Memory B cell (primary cell): ENCODE data around the gene ANKHD1.

Experiments used
- ATAC-seq: fragments of 150-1000 bp; cut with Tn5 transposase; 2 replicates; pipeline ENCODE4 v1.10.0; 2021; ENCODE audit warnings: low read depth, mild to moderate bottlenecking, moderate library complexity
- DNase-seq, 2 donors: peaks; one replicate each; pipeline ENCODE4 v3.0.0; 2022; ENCODE audit warnings: low spot score in 2 of 2
- H3K27ac Mint-ChIP-seq: one replicate; pipeline ENCODE4 v1.8.0; 2022; ENCODE audit warnings: mild to moderate bottlenecking, moderate library complexity, mixed read lengths
- H3K27me3 Mint-ChIP-seq: one replicate; pipeline ENCODE4 v1.8.0; 2022; ENCODE audit warnings: mixed read lengths
- H3K36me3 Mint-ChIP-seq: one replicate; pipeline ENCODE4 v1.8.0; 2022; ENCODE audit warnings: mild to moderate bottlenecking, mixed read lengths
- H3K4me1 Mint-ChIP-seq: one replicate; pipeline ENCODE4 v1.8.0; 2022; ENCODE audit warnings: mixed read lengths
- H3K4me3 Mint-ChIP-seq: one replicate; pipeline ENCODE4 v1.8.0; 2022; ENCODE audit warnings: mild to moderate bottlenecking, moderate library complexity, mixed read lengths
- H3K9me3 Mint-ChIP-seq: one replicate; pipeline ENCODE4 v1.8.0; 2022; ENCODE audit warnings: mixed read lengths

Gene ANKHD1

DNA sequence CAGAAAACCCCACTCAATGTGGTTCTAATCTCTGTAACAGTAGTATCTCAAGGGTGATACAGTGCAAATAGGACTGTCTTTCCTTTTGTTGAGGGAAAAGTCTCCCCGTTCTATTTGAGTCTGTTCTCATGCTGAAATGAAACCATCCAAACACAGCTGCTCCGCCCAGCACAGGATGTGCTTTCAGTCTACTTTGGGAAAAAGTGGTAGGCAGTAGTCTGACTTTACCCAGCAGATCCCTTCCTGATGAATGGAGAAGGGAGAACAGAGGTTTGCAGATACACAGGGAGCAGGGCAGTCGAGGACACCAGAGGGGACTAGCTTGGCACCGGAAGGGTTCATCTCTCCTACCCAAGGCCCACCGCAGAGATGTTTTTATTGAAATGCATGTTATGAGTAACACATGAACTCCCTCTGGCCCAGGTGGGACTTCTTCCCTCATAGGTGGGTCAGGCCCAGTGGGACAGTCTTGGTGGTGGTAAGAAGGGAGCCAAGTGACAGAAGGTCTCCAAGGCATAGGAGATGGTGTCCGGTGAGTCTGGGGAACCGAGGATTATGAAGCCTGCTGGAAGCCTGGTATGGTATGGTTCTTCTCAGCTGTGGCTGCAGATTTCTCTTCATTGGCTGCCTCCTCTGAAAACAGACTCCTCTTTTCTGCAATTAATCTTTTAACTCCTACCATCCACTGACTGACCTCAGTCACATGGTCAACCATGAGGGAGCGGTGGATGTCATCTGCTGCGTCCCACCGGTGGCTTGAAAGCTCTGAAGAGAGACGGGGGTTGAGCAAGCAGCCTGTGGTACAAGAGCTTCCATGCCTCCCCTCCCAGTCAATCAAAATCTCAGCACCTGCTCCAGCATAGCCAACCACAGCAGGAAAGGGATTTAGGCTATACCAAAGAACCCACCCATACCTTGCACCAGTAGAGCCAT lies 148.8 kb downstream of the ANKHD1 start:
- peaks cover 22% of the 10 kb centered on the region for H3K36me3 Mint-ChIP-seq
- H3K9me3 Mint-ChIP-seq = no peaks in the 10 kb centered on the region
- peak overlapping the region; percentile 94 for H3K27ac Mint-ChIP-seq
- H3K4me3 Mint-ChIP-seq = no peak overlapping the region
- ATAC-seq (no peak), DNase-seq (no peak)
- no peaks in the 10 kb centered on the region for H3K27me3 Mint-ChIP-seq
- peaks cover 35% of the 10 kb centered on the region for H3K4me1 Mint-ChIP-seq

- Mint-ChIP-seq H3K4me3 (no peak overlapping the region), H3K36me3 (peaks cover 23% of the 10 kb centered on the region), H3K27me3 (no peaks in the 10 kb centered on the region), H3K4me1 (peaks cover 41% of the 10 kb centered on the region), H3K27ac (peak overlapping the region; percentile 60), H3K9me3 (no peaks in the 10 kb centered on the region)
- no peak for ATAC-seq
- no peak for DNase-seq
These were observed 150.2 kb downstream of the ANKHD1 start for GRCh38 chr5:140551872-140552271.

- Mint-ChIP-seq H3K4me3 (no peak overlapping the region), H3K27ac (peak overlapping the region; percentile 54), H3K9me3 (no peaks in the 10 kb centered on the region), H3K27me3 (no peaks in the 10 kb centered on the region), H3K36me3 (peaks cover 23% of the 10 kb centered on the region), H3K4me1 (peaks cover 45% of the 10 kb centered on the region)
- no peak for DNase-seq
- no peak for ATAC-seq
These were observed 152.0 kb downstream of the ANKHD1 start for GRCh38 chr5:140553657-140554056.

- H3K4me1 Mint-ChIP-seq = peaks cover 44% of the 10 kb centered on the region
- H3K4me3 Mint-ChIP-seq = no peak overlapping the region
- ATAC-seq (no peak), DNase-seq (no peak)
- no peaks in the 10 kb centered on the region for H3K9me3 Mint-ChIP-seq
- peaks cover 25% of the 10 kb centered on the region for H3K36me3 Mint-ChIP-seq
- H3K27me3 Mint-ChIP-seq = no peaks in the 10 kb centered on the region
- peak overlapping the region; percentile 54 for H3K27ac Mint-ChIP-seq
These were observed 152.8 kb downstream of the ANKHD1 start for GRCh38 chr5:140554454-140554853.

GRCh38 chr5:140555747-140556312 lies 154.2 kb downstream of the ANKHD1 start:
- peak overlapping the region; percentile 95 for H3K27ac Mint-ChIP-seq
- peak overlapping the region; percentile 89 for H3K4me3 Mint-ChIP-seq
- peaks cover 44% of the 10 kb centered on the region for H3K4me1 Mint-ChIP-seq
- no peaks in the 10 kb centered on the region for H3K27me3 Mint-ChIP-seq
- no peak for DNase-seq
- H3K36me3 Mint-ChIP-seq = peaks cover 21% of the 10 kb centered on the region
- no peaks in the 10 kb centered on the region for H3K9me3 Mint-ChIP-seq
- no peak for ATAC-seq

DNA sequence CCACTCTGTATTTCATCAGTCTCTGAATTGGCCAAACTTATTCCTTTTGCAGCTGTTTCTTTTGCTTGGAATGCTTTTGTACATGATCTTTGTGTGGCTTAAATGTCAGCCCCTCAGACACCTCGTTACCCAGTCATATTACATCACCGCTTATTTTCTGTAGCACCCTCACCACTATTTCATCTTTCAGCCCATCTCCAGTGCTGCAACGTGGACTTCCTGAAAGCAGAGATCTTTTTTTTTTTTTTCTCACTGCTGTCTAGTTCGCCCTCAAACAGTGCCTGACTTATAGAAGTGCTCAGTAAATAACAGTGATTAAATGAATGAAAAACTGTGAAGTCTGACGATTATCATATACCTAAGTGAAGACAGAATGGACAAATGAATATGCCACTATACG lies 154.8 kb downstream of the ANKHD1 start:
- H3K36me3 Mint-ChIP-seq = peaks cover 18% of the 10 kb centered on the region
- peak overlapping the region; percentile 89 for H3K4me3 Mint-ChIP-seq
- DNase-seq = no peak
- no peaks in the 10 kb centered on the region for H3K9me3 Mint-ChIP-seq
- H3K27ac Mint-ChIP-seq = peak overlapping the region; percentile 95
- ATAC-seq = no peak
- H3K27me3 Mint-ChIP-seq = no peaks in the 10 kb centered on the region
- peaks cover 44% of the 10 kb centered on the region for H3K4me1 Mint-ChIP-seq

- H3K9me3 Mint-ChIP-seq = no peaks in the 10 kb centered on the region
- no peaks in the 10 kb centered on the region for H3K27me3 Mint-ChIP-seq
- H3K4me3 Mint-ChIP-seq = peak within 1 kb of the TSS; percentile 89
- ATAC-seq = peak; percentile 94
- H3K4me1 Mint-ChIP-seq = peaks cover 44% of the 10 kb centered on the region
- H3K27ac Mint-ChIP-seq = peak within 1 kb of the TSS; percentile 95
- DNase-seq = peak; percentile 66 to 82
- H3K36me3 Mint-ChIP-seq = peaks cover 16% of the 10 kb centered on the region
These were observed 155.6 kb downstream of the ANKHD1 start, which contains the start of gene SRA1 for GRCh38 chr5:140557136-140557805. SRA1 (minus strand) TSS chr5:140557473; CDS start chr5:140557452, 21 bp downstream.

DNA sequence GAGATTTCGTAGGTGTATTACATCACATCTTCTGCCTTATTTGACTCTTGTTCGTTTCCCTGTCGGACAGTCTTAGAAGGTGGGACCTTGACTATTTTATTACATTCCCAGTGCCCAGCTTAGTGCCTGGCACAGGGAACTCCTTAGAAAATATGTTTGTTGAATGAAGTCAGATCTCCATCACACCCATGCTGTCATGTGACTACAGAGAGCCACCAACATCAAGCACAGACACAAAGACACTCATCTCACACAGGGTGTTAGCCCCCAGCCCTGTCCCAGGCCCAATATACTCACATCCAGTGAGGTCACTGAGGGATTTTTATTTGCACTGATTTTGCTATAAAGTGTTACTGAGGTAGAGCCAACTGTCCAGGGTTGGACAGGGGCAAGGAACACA lies 156.3 kb downstream of the ANKHD1 start:
- no peaks in the 10 kb centered on the region for H3K27me3 Mint-ChIP-seq
- peaks cover 14% of the 10 kb centered on the region for H3K36me3 Mint-ChIP-seq
- ATAC-seq (no peak), DNase-seq (no peak)
- peak overlapping the region; percentile 95 for H3K27ac Mint-ChIP-seq
- H3K4me1 Mint-ChIP-seq = peaks cover 46% of the 10 kb centered on the region
- H3K4me3 Mint-ChIP-seq = peak overlapping the region; percentile 89
- no peaks in the 10 kb centered on the region for H3K9me3 Mint-ChIP-seq

DNA sequence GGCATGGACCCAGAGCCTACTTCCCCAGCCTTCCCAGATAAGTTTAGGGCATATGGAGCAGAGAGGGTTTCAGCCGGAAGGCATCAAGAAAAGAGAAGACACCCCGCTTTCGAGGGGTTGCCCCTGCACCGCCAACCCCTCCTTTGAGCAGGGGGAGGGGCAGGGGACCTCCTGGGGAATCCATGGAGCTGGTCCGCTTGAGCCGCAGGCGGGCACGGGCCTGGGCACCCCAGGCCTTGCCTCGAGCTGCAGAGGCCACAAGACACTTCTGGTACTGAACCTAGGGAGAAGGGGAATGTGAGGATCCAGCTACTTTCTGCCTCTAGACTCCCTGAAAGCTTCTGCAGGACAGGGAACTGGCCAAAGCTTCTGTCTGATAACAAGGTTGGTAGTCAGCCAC lies 156.9 kb downstream of the ANKHD1 start:
- DNase-seq (no peak), ATAC-seq (no peak)
- Mint-ChIP-seq H3K4me1 (peaks cover 41% of the 10 kb centered on the region), H3K36me3 (peaks cover 13% of the 10 kb centered on the region), H3K9me3 (no peaks in the 10 kb centered on the region), H3K27me3 (no peaks in the 10 kb centered on the region), H3K4me3 (no peak overlapping the region), H3K27ac (no peak overlapping the region)

GRCh38 chr5:140560227-140560626 lies 158.6 kb downstream of the ANKHD1 start:
- H3K4me3 Mint-ChIP-seq = no peak overlapping the region

GRCh38 chr5:140561753-140562523 lies 160.3 kb downstream of the ANKHD1 start:
- Mint-ChIP-seq H3K27ac (no peak overlapping the region), H3K9me3 (no peaks in the 10 kb centered on the region), H3K4me3 (peak overlapping the region; percentile 14), H3K4me1 (peaks cover 34% of the 10 kb centered on the region), H3K27me3 (no peaks in the 10 kb centered on the region), H3K36me3 (peaks cover 10% of the 10 kb centered on the region)
- no peak for ATAC-seq
- no peak for DNase-seq

More at GRCh38 chr5:140560227-140560626, 158.6 kb downstream of the ANKHD1 start:
- H3K9me3 Mint-ChIP-seq = no peaks in the 10 kb centered on the region
- H3K4me1 Mint-ChIP-seq = peaks cover 34% of the 10 kb centered on the region
- no peak overlapping the region for H3K27ac Mint-ChIP-seq
- no peak for DNase-seq
- H3K27me3 Mint-ChIP-seq = no peaks in the 10 kb centered on the region
- ATAC-seq = no peak
- peaks cover 7% of the 10 kb centered on the region for H3K36me3 Mint-ChIP-seq

DNA sequence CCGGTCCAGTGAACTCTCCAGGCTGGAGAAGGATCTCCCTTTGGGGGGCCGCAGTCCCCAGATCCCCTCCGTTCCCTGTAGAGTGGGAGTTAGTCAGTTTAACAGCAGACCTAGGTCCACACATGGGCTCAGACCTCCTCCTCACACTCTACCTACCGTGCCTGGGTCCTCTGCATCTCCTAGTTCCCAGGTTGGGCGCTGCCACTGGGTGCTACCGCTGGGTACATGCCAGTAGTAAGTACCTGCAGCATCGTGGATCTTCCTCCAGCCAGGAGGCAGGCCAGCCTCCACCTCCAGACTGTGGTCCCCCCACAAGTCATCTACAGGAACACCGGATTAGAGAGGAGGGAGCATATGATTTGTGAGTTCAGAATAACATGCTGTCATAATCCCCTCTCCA lies 162.0 kb downstream of the ANKHD1 start:
- peaks cover 28% of the 10 kb centered on the region for H3K4me1 Mint-ChIP-seq
- ATAC-seq = no peak
- H3K27ac Mint-ChIP-seq = peak overlapping the region; percentile 97
- no peaks in the 10 kb centered on the region for H3K27me3 Mint-ChIP-seq
- H3K4me3 Mint-ChIP-seq = peak overlapping the region; percentile 91
- no peak for DNase-seq
- peaks cover 18% of the 10 kb centered on the region for H3K36me3 Mint-ChIP-seq
- H3K9me3 Mint-ChIP-seq = no peaks in the 10 kb centered on the region

DNA sequence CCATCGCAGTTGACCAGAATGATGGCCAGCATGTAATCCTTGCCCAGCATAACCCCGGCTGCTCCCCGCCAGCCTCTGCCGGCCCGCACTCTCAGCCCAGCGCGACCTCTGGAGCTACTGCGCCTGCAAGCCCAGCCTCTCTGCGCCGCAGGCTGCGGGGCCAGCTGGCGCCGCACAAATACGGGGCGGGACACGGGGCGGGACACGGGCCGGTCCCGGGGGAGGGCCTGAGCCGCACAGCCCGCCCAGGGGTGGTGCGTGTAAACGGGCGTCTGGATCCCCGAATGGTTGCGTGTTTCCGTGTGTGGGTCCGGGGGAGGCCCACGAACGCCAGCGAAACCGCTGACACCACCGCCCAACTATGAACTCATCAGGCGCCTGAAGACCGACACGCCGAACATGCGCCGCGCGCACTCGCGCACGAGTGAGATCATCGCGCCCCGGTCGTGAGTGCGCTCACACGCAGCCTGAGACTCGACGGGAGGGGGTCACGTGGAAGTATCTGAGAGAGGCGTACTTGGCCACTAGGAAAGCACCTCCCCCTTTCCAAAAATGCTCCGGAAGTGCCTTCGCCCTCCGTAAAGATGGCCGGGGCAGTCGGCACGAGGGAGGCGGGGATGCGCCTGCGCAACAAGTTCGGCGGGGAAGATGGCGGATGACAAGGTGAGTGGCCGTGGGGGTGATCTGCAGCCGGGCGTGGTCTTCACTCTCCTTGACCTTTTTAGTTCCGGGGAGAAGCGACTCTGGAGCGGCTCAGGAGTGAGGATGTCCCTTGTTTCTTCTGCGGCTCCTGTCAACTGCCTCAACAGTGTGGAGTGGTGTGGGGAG lies 162.8 kb downstream of the ANKHD1 start, which contains the start of the genes APBB3 and SLC35A4:
TSS of gene APBB3 (minus strand) at position 403 of the 828 bp plus-strand sequence. CDS start at position 50, 353 bp downstream.
TSS of gene SLC35A4 (plus strand) at position 633 of the 828 bp plus-strand sequence. CDS start 2,342 bp downstream, outside the sequence.
- H3K4me1 Mint-ChIP-seq = peaks cover 29% of the 10 kb centered on the region
- DNase-seq (peak; percentile 86 to 96), ATAC-seq (peak; percentile 87)
- peak within 1 kb of the TSS; percentile 91 for H3K4me3 Mint-ChIP-seq
- peaks cover 19% of the 10 kb centered on the region for H3K36me3 Mint-ChIP-seq
- peak within 1 kb of the TSS; percentile 97 for H3K27ac Mint-ChIP-seq
- no peaks in the 10 kb centered on the region for H3K9me3 Mint-ChIP-seq
- H3K27me3 Mint-ChIP-seq = no peaks in the 10 kb centered on the region
